Stimulated activated CD4-positive, alpha-beta T cell treated with anti-CD3 and anti-CD28 coated beads, Interleukin-4, amount 100 ng/mL, for 24 hours (primary cell): ENCODE results near the gene CAMK2A.

Source experiments
- DNase-seq: peaks from one replicate; pipeline ENCODE4 v3.0.0-alpha.2; 2020

The CAMK2A gene

DNA sequence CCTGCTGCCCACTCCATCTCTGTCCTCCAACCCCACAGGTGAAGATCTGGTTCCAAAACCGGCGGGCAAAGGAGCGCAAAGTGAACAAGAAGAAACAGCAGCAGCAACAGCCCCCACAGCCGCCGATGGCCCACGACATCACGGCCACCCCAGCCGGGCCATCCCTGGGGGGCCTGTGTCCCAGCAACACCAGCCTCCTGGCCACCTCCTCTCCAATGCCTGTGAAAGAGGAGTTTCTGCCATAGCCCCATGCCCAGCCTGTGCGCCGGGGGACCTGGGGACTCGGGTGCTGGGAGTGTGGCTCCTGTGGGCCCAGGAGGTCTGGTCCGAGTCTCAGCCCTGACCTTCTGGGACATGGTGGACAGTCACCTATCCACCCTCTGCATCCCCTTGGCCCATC lies 106.1 kb downstream of the CAMK2A start:
- no peak for DNase-seq

DNA sequence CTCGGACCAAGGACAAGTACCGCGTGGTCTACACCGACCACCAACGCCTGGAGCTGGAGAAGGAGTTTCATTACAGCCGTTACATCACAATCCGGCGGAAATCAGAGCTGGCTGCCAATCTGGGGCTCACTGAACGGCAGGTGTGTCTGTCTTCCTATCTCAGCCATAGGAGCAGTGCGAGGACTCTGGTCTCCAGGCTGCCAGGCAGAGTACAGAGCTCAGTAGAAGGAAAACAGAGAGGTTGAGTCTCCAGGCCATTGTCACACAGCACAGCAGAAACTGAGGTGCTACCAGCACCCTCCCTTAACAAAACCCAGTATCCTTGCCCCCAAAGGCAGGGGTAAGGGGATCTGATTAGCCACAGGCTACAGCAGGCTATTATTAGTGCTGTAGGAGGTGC lies 106.8 kb downstream of the CAMK2A start:
- DNase-seq = no peak

DNA sequence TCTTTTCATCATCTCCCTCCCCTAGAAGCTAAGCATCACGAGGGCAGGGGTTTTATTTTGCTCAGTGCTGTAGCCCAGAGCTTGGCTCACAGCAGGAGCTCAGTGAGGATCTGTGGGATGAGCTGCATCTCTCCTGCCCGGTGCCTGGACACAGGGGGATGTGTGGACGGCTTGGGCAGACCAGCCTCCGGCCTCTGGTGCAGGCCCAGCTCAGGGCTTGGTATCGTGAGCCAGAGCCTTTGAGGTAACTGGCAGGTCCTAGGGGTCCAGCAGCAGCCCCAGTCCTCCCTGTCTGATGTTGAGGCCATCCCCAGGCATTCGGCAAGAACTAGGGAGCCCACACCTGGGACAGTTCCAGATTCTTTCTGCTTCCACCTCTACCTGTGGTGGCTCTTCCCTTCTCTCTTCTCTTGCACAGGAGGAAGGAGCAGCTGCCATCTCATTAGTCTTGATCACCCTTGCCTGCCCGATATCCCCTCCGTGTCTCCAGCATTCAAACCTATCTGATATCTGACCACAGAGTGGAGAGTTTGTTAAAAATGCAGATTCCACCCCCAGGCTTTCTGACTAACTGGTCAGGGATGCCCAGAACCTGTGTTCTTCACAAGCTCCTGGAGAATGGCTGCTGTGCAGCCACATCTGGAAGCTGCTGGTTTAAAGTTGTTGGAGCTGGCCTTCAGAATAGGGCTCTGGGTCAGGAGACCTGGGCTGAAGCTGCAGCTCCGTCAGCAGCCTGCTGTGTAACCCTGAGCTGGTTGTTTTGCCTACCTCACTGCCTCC lies 107.6 kb downstream of the CAMK2A start:
- DNase-seq = no peak

DNA sequence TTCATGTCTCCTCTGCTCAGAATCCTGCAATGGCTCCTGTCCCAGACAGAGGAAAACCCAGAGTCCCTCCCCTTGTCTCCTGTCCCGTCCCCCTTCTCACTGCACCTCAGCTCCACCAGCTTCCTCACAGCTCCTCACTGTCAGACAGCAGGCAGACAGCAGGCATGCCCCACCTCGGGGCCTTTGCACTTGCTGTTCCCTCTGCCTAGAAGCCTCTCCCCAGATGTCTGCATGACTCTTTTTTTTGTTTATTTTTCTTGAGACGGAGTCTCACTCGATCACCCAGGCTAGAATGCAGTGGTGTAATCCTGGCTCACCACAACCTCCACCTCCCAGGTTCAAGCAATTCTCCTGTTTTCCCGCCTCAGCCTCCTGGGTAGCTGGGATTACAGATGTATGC lies 108.5 kb downstream of the CAMK2A start:
- DNase-seq = no peak

DNA sequence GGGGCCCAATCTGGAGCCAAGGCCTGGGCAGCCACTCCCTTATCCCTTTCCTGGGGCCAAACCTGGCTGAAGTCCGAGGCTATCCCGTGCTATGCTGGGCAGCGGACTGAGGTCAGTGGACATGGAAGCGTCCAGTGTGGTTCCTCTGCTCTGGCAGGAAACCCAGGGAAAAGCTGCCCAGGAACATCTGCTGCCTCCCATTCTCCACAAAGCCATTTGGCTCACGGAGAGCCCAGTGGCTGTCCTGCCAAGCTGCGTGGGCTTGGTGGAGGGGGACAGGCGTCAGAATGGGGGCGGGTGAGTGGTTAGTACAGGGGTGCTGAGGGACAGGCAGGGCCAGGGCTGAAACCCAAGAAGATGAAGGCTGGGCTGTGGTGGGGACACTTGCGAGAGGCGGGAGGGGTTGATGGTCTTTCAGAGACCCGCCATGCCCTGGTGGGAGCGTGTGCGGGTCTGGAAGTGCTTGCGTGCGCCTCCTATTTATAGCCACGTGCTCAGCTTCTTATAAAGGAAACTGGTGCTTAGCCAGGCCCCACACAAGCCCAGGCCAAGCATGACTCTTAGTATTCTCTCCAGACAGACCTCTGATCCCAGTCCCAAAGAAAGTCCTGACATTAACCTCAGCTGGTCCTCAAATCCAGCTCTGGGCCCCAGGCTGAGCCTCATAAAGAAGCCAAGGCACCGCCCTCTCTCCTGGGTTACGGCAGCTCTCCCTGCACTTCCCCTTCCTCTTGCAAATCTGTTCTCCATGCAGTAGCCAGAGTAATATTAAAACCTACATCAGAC lies 109.1 kb downstream of the CAMK2A start:
- no peak for DNase-seq

DNA sequence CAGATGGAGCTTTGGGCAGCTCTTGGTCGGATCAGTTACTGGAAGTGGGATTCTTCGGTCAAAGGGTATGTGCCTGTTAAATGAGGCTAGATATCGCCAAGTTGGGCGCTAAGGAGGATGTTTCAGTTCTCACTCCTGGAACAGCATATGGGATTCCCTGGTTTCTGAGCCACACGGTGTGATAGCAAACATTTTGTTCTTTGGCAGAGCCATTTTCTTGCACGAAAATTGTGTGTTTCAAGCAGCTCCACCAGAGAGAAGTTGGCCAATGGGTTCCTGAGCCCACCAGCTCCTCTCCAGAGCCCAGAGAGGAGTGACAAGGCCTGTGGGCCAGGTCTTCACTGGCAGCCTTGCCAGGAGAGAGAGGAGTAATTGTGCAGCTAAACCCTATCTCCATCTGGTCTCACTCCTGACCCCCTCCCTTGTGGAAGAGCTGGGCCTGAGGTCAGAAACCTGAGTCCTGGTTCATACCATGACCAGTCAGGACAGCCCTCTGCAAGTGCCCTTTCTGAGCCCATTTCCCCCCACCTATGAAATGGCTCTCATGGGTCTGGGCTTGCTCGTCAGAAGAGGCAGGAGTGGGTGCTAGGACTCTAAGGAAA lies 110.5 kb downstream of the CAMK2A start:
- DNase-seq = no peak

DNA sequence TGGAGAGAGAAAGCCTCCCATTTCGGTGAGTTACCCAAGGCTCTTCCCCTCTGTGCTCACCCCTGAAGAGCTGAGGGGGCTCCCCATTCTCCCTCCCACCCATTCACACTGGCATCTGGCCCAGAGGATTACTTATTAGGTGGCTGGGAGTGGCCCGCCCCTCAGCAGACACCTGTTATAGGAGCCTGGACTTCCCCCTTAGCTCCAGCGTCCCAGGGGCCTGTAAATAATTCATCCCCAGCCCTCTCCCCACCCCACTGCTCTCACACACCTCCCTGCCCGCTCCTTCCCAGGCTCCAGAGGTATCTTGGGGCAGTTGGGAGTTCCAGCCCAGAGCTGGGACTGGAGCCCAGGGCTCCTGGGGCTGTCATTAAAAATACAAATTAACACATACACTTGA lies 111.3 kb downstream of the CAMK2A start:
- DNase-seq = no peak

DNA sequence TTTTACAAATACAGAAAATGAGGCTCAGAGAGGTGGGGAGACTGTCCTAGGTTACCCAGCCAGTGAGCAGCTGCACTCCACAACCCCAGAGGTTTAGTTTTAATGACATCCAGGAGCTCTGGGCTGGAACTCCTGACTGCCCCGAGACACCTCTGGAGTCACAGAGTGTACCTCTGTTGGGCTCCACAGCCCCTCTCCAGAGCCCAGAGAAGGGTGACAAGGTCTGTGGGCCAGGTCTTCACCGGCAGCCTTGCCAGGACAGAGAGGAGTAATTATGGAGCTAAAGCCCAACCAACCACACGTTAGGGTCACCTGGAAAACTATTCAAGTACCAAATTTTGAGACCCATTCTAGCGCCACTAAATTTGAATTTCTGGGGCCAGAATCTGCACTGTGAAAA lies 111.9 kb downstream of the CAMK2A start:
- DNase-seq = no peak

DNA sequence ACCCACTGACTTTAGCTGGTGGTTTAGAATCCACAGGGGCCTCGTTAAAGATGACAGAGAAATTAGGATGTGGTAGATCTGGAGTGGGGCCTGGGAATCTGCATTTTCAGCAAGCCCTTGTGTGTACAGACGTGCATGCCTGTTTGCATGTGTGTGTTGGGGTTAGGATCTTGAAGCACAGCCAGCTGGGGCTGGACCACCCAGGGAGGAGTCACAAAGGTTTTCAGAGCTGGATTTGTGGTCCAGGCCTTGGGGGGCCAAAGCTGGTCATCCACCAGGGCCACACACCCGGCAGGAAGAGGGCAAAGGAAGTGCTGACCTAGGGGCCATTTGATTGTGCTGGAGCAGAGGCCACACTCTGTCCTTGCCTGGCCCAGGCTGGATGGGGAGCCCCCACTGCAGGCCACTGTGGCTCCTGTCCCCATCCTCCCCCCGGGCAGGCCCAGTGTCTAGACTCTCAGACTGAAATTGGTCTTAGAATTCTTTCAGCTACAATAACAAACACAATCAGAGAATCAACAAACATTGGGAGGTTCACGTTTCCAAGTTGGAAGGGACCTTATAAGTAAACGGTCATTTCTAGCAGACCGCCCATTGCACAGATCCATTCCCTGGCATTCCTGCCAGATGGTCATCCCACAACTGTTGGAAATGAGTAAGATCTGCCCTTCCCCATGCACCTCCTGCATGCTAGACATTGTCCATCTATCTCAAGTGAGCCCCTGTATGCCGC lies 112.7 kb downstream of the CAMK2A start:
- no peak for DNase-seq

DNA sequence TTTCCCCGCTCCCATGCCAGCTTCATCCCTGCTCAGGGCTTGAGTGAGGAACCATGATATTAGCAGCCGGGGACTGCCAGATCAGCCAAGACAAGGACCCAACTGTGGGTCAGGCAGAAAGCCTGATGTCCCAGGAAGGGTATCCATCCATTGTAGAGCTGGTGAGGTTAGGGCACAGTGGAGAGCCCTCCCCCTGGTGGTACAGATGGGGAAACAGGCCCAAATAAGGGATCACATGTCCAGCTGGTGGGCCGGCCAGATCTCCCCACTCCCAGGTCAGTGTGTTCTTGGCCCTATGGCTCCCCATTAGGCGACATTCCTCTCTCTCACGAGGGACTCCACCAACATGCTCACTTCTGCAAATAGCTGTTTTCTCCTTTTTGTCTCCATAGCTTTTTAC lies 114.0 kb downstream of the CAMK2A start:
- no peak for DNase-seq

DNA sequence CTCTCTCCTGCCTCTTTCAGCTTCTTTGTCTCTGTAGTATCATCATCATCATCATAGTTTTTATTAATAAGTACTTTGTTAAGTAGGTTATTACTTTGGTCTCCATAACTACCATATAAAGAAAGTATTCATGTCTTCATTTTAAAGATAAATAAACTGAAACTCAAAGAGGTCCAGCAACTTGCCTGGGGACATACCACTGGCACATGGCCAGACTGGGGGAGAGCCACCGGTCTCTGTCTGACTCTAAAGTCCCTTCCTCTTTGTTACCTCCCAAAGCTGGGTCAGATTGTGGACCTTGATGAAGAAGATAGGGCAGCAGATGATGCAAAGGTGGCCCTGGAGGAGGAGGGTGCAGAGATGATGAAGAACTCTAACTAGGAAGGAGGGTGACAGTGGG lies 114.5 kb downstream of the CAMK2A start:
- no peak for DNase-seq

DNA sequence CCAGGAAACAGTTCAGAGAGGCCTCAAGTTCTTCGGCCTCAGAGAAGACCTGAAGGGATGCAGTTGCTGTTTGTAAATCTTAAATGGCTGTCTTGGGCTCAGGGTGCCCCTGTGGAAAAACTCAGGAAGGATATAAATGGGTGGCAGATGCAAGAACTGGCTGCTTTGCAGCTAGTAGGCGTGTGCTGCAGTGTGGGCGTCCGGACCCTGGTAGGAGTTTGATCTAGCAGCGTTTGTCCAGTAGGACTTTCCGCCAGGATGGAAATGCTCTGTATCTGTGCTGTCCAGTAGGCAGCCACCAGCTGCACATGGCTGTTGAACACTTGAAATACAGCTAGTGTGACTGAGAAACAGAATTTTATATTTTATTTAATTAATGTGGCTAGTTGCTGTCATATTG lies 115.3 kb downstream of the CAMK2A start:
- no peak for DNase-seq

DNA sequence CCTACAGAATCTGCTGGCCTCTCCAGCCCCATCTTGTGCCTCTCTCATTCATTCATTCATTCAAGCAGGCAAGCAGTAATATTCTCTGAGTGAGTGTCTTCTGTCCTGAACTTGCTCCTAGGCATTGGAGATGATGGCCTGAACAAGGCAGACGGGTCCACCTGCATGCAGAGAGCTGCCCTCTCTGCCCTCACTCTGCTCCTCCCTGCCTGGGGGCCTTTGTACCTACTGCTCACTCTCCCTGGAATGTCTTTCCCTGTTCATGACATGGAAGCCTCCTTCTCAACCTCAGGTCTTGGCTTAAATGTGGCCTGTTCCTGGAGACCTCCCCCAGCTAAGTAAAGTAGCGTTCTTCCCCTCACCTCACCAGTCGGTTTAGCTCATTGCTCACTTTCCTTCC lies 116.4 kb downstream of the CAMK2A start:
- no peak for DNase-seq

DNA sequence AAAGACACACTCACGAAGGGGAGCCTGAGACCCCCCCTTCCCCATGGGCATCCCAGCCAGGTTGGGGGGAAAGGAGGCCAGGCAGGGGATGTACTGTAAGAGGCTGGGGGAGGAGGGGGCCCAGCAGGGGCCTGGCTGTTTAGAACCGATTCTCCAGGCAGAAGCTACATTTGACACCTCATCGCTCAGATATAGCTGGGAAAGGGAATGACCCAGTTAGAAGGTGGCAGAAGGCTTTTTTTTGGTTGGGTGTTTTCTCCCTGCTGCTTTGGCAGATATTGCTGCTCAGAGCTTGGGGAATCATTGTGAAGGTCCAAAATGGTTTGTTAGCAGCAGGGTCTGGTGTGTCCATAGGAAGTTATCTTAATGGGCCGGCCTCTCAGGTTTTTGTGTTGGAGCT lies 117.0 kb downstream of the CAMK2A start:
- DNase-seq = no peak

DNA sequence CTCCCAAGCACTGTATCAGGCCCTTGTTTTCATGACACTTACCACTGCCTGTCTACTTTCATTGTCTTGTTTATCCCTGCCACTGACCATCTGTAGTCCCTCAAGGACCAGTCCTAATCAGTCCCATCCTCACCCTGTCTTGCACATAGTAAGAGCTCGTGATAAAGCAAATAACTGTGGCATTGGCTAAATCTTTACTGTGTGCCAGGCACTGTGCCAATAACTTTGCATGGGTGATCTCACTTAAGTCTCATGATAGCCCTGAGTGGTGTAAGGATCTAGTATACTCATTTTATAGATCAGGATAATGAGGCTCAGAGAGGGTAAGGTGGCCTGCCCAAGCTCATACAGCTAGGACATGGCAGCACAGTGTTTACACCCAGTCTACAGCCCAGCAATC lies 117.4 kb downstream of the CAMK2A start:
- DNase-seq = no peak
